ENCODE data around the gene TCHHL1. TPM values are rescaled to one million over a fixed set of nuclear protein-coding genes. Genes with fewer than 3 reads are reported as not detected.
A peak's percentile ranks its signal among the peaks of the same experiment; 100 is the strongest.

Gene TCHHL1
- total and polyA plus RNA-seq, 9 of the 15 experiments (the other 6 are each of a cell fraction or from before 2014, with no cell fraction given): not detected

DNA sequence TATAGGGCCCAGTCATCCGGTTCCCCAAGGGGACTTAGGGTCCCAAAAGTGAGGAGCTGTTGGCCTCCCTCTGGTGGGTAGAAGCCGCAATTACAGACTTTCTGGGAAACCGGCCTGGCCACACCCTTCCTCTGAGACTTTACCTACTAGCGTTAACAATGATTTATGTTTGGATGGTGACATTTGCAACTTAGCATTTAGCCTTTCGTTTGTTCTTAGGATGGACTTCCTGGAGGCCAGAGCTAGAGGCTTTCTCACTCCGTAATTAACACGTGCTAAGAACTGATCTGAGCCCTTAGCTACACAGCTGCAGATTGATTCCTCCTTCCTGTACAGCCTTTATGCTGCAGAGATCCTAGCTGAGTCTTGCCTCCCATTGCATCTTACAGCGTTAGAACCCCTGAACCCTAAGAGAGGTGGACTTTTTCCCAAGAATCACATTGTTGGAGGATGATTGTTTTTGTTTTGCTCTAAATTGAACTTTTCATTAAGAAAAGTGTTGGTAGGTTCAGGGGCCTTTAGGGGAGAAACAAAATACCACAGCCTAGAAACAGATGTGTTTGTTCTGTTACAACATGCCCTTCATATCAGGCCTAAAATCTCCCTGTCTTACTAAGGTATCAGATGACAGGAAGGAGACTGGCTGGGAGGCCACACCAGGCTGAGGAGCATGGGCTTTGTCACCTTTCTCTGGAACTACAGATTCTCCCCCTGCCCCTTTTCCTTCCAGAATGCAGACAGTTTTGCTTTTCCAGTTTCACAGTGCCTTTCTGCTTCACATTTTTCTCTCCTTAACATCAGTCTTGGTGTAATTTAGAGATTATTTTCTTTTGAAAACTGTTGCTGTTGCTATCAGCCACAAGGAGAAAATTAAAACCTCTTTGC is 54.0 kb downstream of the TCHHL1 start (continued):
- TF ChIP-seq, protein P1, sequence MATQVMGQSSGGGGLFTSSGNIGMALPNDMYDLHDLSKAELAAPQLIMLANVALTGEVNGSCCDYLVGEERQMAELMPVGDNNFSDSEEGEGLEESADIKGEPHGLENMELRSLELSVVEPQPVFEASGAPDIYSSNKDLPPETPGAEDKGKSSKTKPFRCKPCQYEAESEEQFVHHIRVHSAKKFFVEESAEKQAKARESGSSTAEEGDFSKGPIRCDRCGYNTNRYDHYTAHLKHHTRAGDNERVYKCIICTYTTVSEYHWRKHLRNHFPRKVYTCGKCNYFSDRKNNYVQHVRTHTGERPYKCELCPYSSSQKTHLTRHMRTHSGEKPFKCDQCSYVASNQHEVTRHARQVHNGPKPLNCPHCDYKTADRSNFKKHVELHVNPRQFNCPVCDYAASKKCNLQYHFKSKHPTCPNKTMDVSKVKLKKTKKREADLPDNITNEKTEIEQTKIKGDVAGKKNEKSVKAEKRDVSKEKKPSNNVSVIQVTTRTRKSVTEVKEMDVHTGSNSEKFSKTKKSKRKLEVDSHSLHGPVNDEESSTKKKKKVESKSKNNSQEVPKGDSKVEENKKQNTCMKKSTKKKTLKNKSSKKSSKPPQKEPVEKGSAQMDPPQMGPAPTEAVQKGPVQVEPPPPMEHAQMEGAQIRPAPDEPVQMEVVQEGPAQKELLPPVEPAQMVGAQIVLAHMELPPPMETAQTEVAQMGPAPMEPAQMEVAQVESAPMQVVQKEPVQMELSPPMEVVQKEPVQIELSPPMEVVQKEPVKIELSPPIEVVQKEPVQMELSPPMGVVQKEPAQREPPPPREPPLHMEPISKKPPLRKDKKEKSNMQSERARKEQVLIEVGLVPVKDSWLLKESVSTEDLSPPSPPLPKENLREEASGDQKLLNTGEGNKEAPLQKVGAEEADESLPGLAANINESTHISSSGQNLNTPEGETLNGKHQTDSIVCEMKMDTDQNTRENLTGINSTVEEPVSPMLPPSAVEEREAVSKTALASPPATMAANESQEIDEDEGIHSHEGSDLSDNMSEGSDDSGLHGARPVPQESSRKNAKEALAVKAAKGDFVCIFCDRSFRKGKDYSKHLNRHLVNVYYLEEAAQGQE (IDR thresholded peaks at IDR 0.05; ENCODE audit: borderline replicate concordance): no peak; the same call in 1 of the 2 replicates
- TF ChIP-seq, protein P1 (CRISPR knock-in tag; IDR thresholded peaks at IDR 0.05; ENCODE audit: low read depth): no peak
- TF ChIP-seq HLTF (IDR thresholded peaks at IDR 0.05) (no peak), FIP1L1 (IDR thresholded peaks at IDR 0.05; ENCODE audit: low read depth, low read length, poor library complexity, severe bottlenecking) (no peak), CBX1 (IDR thresholded peaks at IDR 0.05; ENCODE audit: low read depth) (no peak), ZNF121 (CRISPR knock-in tag; conservative IDR thresholded peaks at IDR 0.05) (no peak), SPI1 (IDR thresholded peaks at IDR 0.05; ENCODE audit: borderline replicate concordance, low read depth, low read length) (no peak), FOXJ2 (tag; IDR thresholded peaks at IDR 0.05) (peak; percentile 80), HSF4 (CRISPR knock-in tag; IDR thresholded peaks at IDR 0.05; ENCODE audit: borderline replicate concordance) (no peak), RFX5 (IDR thresholded peaks at IDR 0.05; ENCODE audit: low read depth, low read length) (no peak), NFRKB (IDR thresholded peaks at IDR 0.05; ENCODE audit: low read depth) (no peak), ZNF586 (CRISPR knock-in tag; conservative IDR thresholded peaks at IDR 0.05) (no peak), ETV1 (tag; conservative IDR thresholded peaks at IDR 0.05; ENCODE audit: low read depth) (peak; percentile 60), PRMT5 (CRISPR knock-in tag; IDR thresholded peaks at IDR 0.05) (no peak), ZNF445 (CRISPR knock-in tag; IDR thresholded peaks at IDR 0.05; ENCODE audit: low read depth) (no peak)
- TF ChIP-seq, protein P2, sequence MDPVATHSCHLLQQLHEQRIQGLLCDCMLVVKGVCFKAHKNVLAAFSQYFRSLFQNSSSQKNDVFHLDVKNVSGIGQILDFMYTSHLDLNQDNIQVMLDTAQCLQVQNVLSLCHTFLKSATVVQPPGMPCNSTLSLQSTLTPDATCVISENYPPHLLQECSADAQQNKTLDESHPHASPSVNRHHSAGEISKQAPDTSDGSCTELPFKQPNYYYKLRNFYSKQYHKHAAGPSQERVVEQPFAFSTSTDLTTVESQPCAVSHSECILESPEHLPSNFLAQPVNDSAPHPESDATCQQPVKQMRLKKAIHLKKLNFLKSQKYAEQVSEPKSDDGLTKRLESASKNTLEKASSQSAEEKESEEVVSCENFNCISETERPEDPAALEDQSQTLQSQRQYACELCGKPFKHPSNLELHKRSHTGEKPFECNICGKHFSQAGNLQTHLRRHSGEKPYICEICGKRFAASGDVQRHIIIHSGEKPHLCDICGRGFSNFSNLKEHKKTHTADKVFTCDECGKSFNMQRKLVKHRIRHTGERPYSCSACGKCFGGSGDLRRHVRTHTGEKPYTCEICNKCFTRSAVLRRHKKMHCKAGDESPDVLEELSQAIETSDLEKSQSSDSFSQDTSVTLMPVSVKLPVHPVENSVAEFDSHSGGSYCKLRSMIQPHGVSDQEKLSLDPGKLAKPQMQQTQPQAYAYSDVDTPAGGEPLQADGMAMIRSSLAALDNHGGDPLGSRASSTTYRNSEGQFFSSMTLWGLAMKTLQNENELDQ (CRISPR knock-in tag; IDR thresholded peaks at IDR 0.05; ENCODE audit: borderline replicate concordance): no peak
- TF ChIP-seq, protein P3, sequence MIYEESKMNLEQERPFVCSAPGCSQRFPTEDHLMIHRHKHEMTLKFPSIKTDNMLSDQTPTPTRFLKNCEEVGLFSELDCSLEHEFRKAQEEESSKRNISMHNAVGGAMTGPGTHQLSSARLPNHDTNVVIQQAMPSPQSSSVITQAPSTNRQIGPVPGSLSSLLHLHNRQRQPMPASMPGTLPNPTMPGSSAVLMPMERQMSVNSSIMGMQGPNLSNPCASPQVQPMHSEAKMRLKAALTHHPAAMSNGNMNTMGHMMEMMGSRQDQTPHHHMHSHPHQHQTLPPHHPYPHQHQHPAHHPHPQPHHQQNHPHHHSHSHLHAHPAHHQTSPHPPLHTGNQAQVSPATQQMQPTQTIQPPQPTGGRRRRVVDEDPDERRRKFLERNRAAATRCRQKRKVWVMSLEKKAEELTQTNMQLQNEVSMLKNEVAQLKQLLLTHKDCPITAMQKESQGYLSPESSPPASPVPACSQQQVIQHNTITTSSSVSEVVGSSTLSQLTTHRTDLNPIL (CRISPR knock-in tag; IDR thresholded peaks at IDR 0.05): no peak
